ENCODE data around the gene STAB1. TPM values are rescaled to one million over a fixed set of nuclear protein-coding genes. Genes with fewer than 3 reads are reported as not detected.

STAB1 gene
- total and polyA plus RNA-seq, 2 of the 8 experiments (the other 6 are each of a cell fraction or from before 2014, with no cell fraction given): 1.0 to 1.9 TPM

- Histone ChIP-seq H3K79me2 (ENCODE audit: control insufficient read depth in 1 of 2, insufficient read depth in 2 of 2, low read length in 2 of 2) (no peaks in the 10 kb centered on the region), H3K9ac (replicated peaks in 1 of 4; ENCODE audit: extremely low read depth in 1 of 4, low read depth in 3 of 4, low read length in 3 of 4) (no peak overlapping the region), H2BK5ac (ENCODE audit: low read depth, low read length) (no peak overlapping the region), H4K5ac (ENCODE audit: insufficient read length, low read depth, low read length) (no peak overlapping the region), H4K91ac (replicated peaks; ENCODE audit: insufficient read length, low read length) (no peak overlapping the region), H2AK5ac (ENCODE audit: low read depth, low read length) (no peak overlapping the region), H3K27ac (ENCODE audit: low read depth, low read length) (no peak overlapping the region), H2BK12ac (ENCODE audit: low read depth, low read length) (no peak overlapping the region; the same call in 1 of the 2 replicates), H3K79me1 (ENCODE audit: low read depth, low read length) (no peaks in the 10 kb centered on the region), H3K23ac (ENCODE audit: insufficient read length) (no peak overlapping the region), H3K14ac (ENCODE audit: insufficient read length) (no peak overlapping the region), H3K56ac (replicated peaks; ENCODE audit: insufficient read length, low read depth, low read length) (no peak overlapping the region), H3K9me3 (ENCODE audit: insufficient read depth in 2 of 2, low read depth in 1 of 2, low read length in 1 of 2) (no peaks in the 10 kb centered on the region), H3K23me2 (ENCODE audit: low read depth, low read length) (no peaks in the 10 kb centered on the region; the same call in 1 of the 2 replicates), H3K27me3 (replicated peaks in 1 of 4; ENCODE audit: control insufficient read depth in 3 of 4, extremely low read depth in 1 of 4, insufficient read depth in 3 of 4, low read length in 3 of 4) (peaks cover 0 to 11% (median 4%) of the 10 kb centered on the region in 4 experiments; a peak in 5 of 7 replicates), H2AFZ (ENCODE audit: low read length) (no peak overlapping the region), H3K36me3 (ENCODE audit: control insufficient read depth in 2 of 4, insufficient read depth in 4 of 4, low read length in 3 of 4) (peaks cover 3 to 22% (median 11%) of the 10 kb centered on the region in 4 experiments; a peak in 5 of 8 replicates), H3K4ac (replicated peaks; ENCODE audit: insufficient read length, low read depth, low read length) (no peak overlapping the region), H3K4me3 (ENCODE audit: extremely low read depth in 1 of 4, insufficient read depth in 2 of 4, low read depth in 3 of 4, low read length in 4 of 4) (no peak overlapping the region), H3K4me2 (ENCODE audit: insufficient read depth in 1 of 2, low read depth in 2 of 2, low read length in 2 of 2) (no peak overlapping the region), H2BK20ac (ENCODE audit: low read length) (no peak overlapping the region), H3K18ac (ENCODE audit: extremely low read depth, low read length) (no peak overlapping the region), H4K20me1 (replicated peaks in 1 of 2; ENCODE audit: control insufficient read depth in 1 of 2, insufficient read depth in 2 of 2, low read length in 2 of 2) (peaks cover 0 to 17% of the 10 kb centered on the region in 2 experiments), H2BK120ac (replicated peaks; ENCODE audit: low read depth, low read length) (no peak overlapping the region), H3K4me1 (replicated peaks in 1 of 4; ENCODE audit: control insufficient read depth in 3 of 4, insufficient read depth in 4 of 4, low read length in 3 of 4) (peaks cover 0 to 6% (median 4%) of the 10 kb centered on the region in 4 experiments; a peak in 5 of 7 replicates), H4K8ac (ENCODE audit: extremely low read depth, insufficient read depth, low read length) (no peak overlapping the region), H2BK15ac (ENCODE audit: low read length) (no peak overlapping the region)
- WGBS, 2 experiments (ENCODE audit: extremely low coverage in 1 of 2, insufficient coverage in 1 of 2, insufficient read length in 1 of 2, insufficient replicate concordance in 2 of 2, low coverage in 1 of 2, low lambda C conversion rate in 2 of 2, missing lambda C conversion rate in 1 of 2): 90% methylated on average over 13 of the region's 14 CpGs; no CpG with 5 or more reads in 1 of the 2 experiments
- ChIA-PET CTCF (ENCODE audit: partially characterized antibody) (interaction anchor here (1.0 to 4.4 kb wide), 4 partner anchors 16 to 135 kb away, joined by 3 to 14 read pairs (median 6); no protein-coding TSS in a partner anchor), POLR2A (ENCODE audit: partially characterized antibody) (interaction anchor here (0.6 to 4.4 kb wide), 6 partner anchors 9 to 121 kb away, joined by 3 to 25 read pairs (median 4); partner anchors contain the start of gene UQCC5)
- DNase-seq (ENCODE audit: low read depth in 1 of 2, low spot score in 2 of 2) (no peak), FAIRE-seq (no peak)
- no peak for TF ChIP-seq SIX5 (IDR thresholded peaks at IDR 0.05; ENCODE audit: low read depth, low read length)
- no peak for TF ChIP-seq GABPA (IDR thresholded peaks at IDR 0.05; ENCODE audit: borderline replicate concordance, insufficient read depth, low read length)
- no peak for TF ChIP-seq EP300 (IDR thresholded peaks at IDR 0.05; ENCODE audit: borderline replicate concordance in 1 of 2, low read depth in 2 of 2, low read length in 2 of 2)
- TF ChIP-seq YY1 (IDR thresholded peaks at IDR 0.05; ENCODE audit: low read depth, low read length): no peak
- no peak for TF ChIP-seq NRF1 (IDR thresholded peaks at IDR 0.05; ENCODE audit: low read depth, low read length)
Observed at GRCh38 chr3:52520141-52520667, 25.1 kb downstream of the STAB1 start.
